ENCODE measurements around the gene BDP1.
"Not testable (repeated sequence)": the region's sequence is repeated elsewhere in the genome, so short reads cannot be mapped to it uniquely, and the experiment has no call there.

DNA sequence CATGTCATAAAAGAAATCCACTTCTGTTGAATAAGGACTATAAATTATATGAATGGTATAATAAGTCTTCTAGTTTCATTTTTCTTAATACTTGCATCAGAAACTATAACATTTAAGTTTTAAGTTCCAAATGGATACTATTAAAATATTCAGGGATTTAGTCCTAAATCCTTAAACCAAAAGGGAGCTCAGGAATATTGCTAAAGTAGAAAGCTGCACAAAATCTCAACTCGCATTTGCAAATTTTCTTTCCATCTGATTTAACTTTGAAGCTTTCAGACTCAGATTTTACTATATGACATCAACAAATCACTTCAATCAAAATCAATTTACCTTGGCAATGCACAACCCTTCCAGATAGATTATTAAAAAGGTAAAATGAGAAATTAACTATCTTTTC lies 10.4 kb upstream of the BDP1 start:
- TF ChIP-seq, protein P1, sequence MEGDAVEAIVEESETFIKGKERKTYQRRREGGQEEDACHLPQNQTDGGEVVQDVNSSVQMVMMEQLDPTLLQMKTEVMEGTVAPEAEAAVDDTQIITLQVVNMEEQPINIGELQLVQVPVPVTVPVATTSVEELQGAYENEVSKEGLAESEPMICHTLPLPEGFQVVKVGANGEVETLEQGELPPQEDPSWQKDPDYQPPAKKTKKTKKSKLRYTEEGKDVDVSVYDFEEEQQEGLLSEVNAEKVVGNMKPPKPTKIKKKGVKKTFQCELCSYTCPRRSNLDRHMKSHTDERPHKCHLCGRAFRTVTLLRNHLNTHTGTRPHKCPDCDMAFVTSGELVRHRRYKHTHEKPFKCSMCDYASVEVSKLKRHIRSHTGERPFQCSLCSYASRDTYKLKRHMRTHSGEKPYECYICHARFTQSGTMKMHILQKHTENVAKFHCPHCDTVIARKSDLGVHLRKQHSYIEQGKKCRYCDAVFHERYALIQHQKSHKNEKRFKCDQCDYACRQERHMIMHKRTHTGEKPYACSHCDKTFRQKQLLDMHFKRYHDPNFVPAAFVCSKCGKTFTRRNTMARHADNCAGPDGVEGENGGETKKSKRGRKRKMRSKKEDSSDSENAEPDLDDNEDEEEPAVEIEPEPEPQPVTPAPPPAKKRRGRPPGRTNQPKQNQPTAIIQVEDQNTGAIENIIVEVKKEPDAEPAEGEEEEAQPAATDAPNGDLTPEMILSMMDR (IDR thresholded peaks at IDR 0.05), result not testable (repeated sequence)
- not testable (repeated sequence) for TF ChIP-seq POLR2A (IDR thresholded peaks at IDR 0.05)

Measured in adrenal gland (tissue), 5 donors.